Endodermal cell (in vitro differentiated cells): ENCODE data around the gene IGF2BP3. TPM values are rescaled to one million over a fixed set of nuclear protein-coding genes. Genes with fewer than 3 reads are reported as not detected.

Experiments used
- DNase-seq: peaks from one replicate; pipeline ENCODE4 v3.0.0-alpha.2; 2017
- H3K27ac ChIP-seq: 2 replicates; pipeline ENCODE4 v1.5.1; 2013; ENCODE audit warnings: mild to moderate bottlenecking, low read depth, low read length, moderate library complexity
- H3K27me3 ChIP-seq: 2 replicates; pipeline ENCODE4 v1.6.1; 2013; ENCODE audit warnings: mild to moderate bottlenecking, low read length, moderate library complexity; ENCODE audit not compliant: insufficient read depth, control insufficient read depth, poor library complexity, severe bottlenecking
- H3K36me3 ChIP-seq: 2 replicates; pipeline ENCODE4 v1.7.0; 2013; ENCODE audit warnings: mild to moderate bottlenecking, low read length, moderate library complexity; ENCODE audit not compliant: control insufficient read depth, insufficient read depth
- H3K4me1 ChIP-seq: one replicate; pipeline ENCODE4 v1.7.0; 2013; ENCODE audit warnings: low read length; ENCODE audit not compliant: control insufficient read depth, insufficient read depth
- H3K4me3 ChIP-seq: 2 replicates; pipeline ENCODE4 v1.5.1; 2013; ENCODE audit warnings: mild to moderate bottlenecking, low read length, moderate library complexity
- H3K9ac ChIP-seq: 2 replicates; pipeline ENCODE4 v1.6.1; 2013; ENCODE audit warnings: mild to moderate bottlenecking, low read length, moderate library complexity; ENCODE audit not compliant: poor library complexity, severe bottlenecking; ENCODE audit errors: extremely low read depth
- H3K9me3 ChIP-seq: 2 replicates; pipeline ENCODE4 v1.6.1; 2013; ENCODE audit warnings: mild to moderate bottlenecking, low read length, moderate library complexity; ENCODE audit not compliant: control insufficient read depth
- H3K27ac Mint-ChIP-seq: 2 replicates; pipeline ENCODE4 v1.8.0; 2020; ENCODE audit warnings: mixed read lengths
- H3K27me3 Mint-ChIP-seq: 2 replicates; pipeline ENCODE4 v1.8.0; 2021; ENCODE audit warnings: mild to moderate bottlenecking, mixed read lengths; ENCODE audit not compliant: insufficient read depth
- H3K36me3 Mint-ChIP-seq: 2 replicates; pipeline ENCODE4 v1.8.0; 2020; ENCODE audit warnings: low read depth, mixed read lengths
- H3K4me1 Mint-ChIP-seq: 2 replicates; pipeline ENCODE4 v1.8.0; 2020; ENCODE audit warnings: mixed read lengths
- H3K4me3 Mint-ChIP-seq: 2 replicates; pipeline ENCODE4 v1.8.0; 2020; ENCODE audit warnings: mild to moderate bottlenecking, moderate library complexity, mixed read lengths
- H3K9me3 Mint-ChIP-seq: 2 replicates; pipeline ENCODE4 v1.8.0; 2020; ENCODE audit warnings: mild to moderate bottlenecking, mixed read lengths
- WGBS, 2 experiments: methylation state at CpG; one replicate each; pipeline versions ENCODE4 v1.1.5 to v1.1.7; 2013; ENCODE audit warnings: missing lambda C conversion rate in 2 of 2, mixed read lengths in 1 of 2; ENCODE audit not compliant: insufficient coverage in 1 of 2, insufficient read length in 1 of 2; 5-methylcytosine and 5-hydroxymethylcytosine counted together
- total RNA-seq, 2 donors: library from RNA; stranded (reverse); fragmentation: NEBNext Ultra II Directional in 1 of 2; extraction: Animal tissue kit (Norgen Biotek cat#: 25700) in 1 of 2; gene quantifications; 2 replicates in 1 of 2; 3 replicates in 1 of 2; pipeline ENCODE4 v1.2.1, GENCODE V29; 2021
- TF ChIP-seq, protein P1 (sequence below): fragments of 200-600 bp; sonication (generic); conservative IDR thresholded peaks from 2 replicates; pipeline ENCODE4 v1.5.0; 2021; ENCODE audit warnings: antibody characterized with exemption, mild to moderate bottlenecking

Gene IGF2BP3
- total RNA-seq, 2 donors from 2014 or later, result 114 to 123 TPM

DNA sequence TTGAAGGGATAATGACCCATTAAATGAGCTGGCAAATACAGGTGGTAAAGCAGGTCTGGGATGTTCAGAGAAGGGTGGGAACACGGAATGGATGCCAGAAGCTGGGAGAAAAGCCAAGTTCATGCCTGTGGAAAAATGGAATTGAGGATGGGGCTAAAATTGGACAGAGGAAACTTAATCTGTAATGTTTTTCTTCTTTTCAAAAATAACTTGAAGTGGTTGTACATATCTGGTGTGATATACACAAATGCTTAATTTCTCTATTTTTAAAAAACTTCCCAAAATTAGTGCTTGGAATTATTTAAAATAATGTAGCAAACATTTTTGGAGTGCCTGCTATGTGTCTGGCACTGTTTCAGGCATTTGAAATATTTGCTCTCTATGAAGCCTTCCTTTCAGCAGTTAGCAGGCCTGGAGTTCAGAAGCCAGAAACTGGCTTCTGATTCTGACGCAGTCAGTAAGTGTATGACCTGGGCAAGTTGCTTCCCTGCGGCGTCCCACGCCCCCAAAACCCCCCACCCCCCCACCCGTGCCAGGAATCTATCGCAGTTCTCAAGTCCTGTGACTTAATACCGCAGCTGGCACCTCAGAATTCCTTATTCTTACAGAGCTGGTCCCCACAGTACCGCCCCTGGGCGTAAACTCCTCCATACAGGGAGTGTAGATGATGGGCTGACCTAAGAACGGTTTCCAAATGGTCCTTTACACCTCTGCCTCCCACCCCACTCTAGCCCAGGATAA lies 172.0 kb downstream of the IGF2BP3 start:
- H3K27ac ChIP-seq, result no peak overlapping the region
- H3K4me3 ChIP-seq, result peak overlapping the region; percentile 98
- H3K9me3 Mint-ChIP-seq, result peaks cover 1% of the 10 kb centered on the region
- H3K27ac Mint-ChIP-seq, result peak overlapping the region; percentile 95
- DNase-seq, result peak; percentile 52
- peaks cover 23% of the 10 kb centered on the region for H3K36me3 Mint-ChIP-seq
- H3K36me3 ChIP-seq, result peaks cover 24% of the 10 kb centered on the region
- H3K27me3 ChIP-seq, result peaks cover 10% of the 10 kb centered on the region
- 87 to 94% methylated on average over 3 to 10 of the region's 11 CpGs for WGBS, 2 experiments
- H3K9ac ChIP-seq, result peak overlapping the region; percentile 86
- peaks cover 17% of the 10 kb centered on the region for H3K27me3 Mint-ChIP-seq
- TF ChIP-seq, protein P1, sequence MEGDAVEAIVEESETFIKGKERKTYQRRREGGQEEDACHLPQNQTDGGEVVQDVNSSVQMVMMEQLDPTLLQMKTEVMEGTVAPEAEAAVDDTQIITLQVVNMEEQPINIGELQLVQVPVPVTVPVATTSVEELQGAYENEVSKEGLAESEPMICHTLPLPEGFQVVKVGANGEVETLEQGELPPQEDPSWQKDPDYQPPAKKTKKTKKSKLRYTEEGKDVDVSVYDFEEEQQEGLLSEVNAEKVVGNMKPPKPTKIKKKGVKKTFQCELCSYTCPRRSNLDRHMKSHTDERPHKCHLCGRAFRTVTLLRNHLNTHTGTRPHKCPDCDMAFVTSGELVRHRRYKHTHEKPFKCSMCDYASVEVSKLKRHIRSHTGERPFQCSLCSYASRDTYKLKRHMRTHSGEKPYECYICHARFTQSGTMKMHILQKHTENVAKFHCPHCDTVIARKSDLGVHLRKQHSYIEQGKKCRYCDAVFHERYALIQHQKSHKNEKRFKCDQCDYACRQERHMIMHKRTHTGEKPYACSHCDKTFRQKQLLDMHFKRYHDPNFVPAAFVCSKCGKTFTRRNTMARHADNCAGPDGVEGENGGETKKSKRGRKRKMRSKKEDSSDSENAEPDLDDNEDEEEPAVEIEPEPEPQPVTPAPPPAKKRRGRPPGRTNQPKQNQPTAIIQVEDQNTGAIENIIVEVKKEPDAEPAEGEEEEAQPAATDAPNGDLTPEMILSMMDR, result no peak
- no peaks in the 10 kb centered on the region for H3K9me3 ChIP-seq
- peak overlapping the region; percentile 92 for H3K4me3 Mint-ChIP-seq
- peaks cover 16% of the 10 kb centered on the region for H3K4me1 Mint-ChIP-seq
- H3K4me1 ChIP-seq, result peaks cover 7% of the 10 kb centered on the region

DNA sequence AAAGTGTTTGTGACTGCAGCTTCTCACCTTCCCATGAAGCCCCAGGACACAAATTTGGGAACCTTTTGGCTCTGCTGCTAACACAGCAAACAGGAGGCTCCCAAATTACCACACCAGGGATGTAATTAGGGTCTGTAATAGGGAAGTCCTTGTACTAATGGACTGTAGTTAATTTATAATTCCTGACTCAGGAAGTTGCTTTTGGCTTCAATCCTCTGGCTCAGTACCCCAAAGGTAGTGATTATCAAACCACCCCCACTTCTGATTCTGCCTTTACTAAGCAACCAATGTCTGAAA lies 174.9 kb downstream of the IGF2BP3 start:
- no peaks in the 10 kb centered on the region for H3K36me3 Mint-ChIP-seq
- H3K9me3 Mint-ChIP-seq, result peaks cover 1% of the 10 kb centered on the region
- Histone ChIP-seq H3K9ac (no peak overlapping the region), H3K9me3 (no peaks in the 10 kb centered on the region), H3K36me3 (no peaks in the 10 kb centered on the region), H3K27me3 (peaks cover 10% of the 10 kb centered on the region), H3K4me3 (no peak overlapping the region), H3K27ac (no peak overlapping the region), H3K4me1 (peaks cover 1% of the 10 kb centered on the region)
- TF ChIP-seq, protein P1, result no peak
- no peak overlapping the region for H3K4me3 Mint-ChIP-seq
- H3K27ac Mint-ChIP-seq, result no peak overlapping the region
- H3K4me1 Mint-ChIP-seq, result peaks cover 13% of the 10 kb centered on the region
- H3K27me3 Mint-ChIP-seq, result peaks cover 17% of the 10 kb centered on the region
- peak; percentile 34 for DNase-seq

DNA sequence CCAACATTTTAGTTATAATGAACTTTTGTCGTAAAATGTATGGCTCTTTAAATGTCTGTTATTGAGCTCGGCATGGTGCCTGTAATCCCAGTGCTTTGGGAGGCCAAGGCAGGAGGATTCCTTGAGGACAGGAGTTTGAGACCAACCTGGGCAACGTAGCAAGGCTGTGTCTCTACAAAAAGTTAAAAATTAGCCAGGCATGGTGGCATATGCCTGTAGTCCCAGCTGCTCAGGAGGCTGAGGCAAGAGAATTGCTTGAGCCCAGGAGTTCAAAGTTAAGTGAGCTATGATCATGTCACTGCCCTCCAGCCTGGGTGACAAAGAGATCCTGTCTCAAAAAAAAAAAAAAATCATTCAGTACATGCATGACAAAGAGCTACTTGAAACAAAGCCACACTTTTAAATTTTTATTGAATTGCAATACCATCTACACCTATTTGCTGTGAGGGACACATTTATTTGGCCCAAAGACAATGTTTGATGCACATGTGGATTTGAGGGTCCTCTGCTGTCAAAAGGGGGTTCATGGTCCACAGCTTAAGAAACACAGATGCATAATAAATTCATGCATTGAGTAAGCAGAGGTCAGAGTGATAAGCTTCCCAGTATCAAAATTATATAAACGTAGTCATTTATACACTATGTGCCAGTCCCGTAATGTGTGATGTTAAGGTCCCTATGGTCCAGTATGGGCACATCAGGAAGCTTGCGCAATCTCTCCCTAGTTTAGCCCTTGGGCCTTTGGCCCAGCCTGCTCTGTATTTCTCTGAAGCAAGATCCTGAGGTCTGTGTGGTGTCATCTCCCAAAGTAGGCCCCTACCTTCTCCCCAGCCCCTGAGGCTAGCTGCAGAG lies 175.5 kb downstream of the IGF2BP3 start:
- Mint-ChIP-seq H3K27ac (no peak overlapping the region), H3K36me3 (no peaks in the 10 kb centered on the region), H3K9me3 (peaks cover 1% of the 10 kb centered on the region), H3K27me3 (peaks cover 17% of the 10 kb centered on the region), H3K4me1 (peaks cover 7% of the 10 kb centered on the region), H3K4me3 (no peak overlapping the region)
- Histone ChIP-seq H3K9ac (no peak overlapping the region), H3K4me3 (no peak overlapping the region), H3K27ac (no peak overlapping the region), H3K36me3 (no peaks in the 10 kb centered on the region), H3K9me3 (no peaks in the 10 kb centered on the region), H3K27me3 (peaks cover 10% of the 10 kb centered on the region), H3K4me1 (no peaks in the 10 kb centered on the region)
- TF ChIP-seq, protein P1, result no peak
- 91 to 98% methylated on average over 6 of the region's 6 CpGs for WGBS, 2 experiments
- peak; percentile 17 for DNase-seq
